Mucosa of descending colon (tissue), 3 donors: ENCODE measurements around the gene XRCC3. TPM values are rescaled to one million over a fixed set of nuclear protein-coding genes. Genes with fewer than 3 reads are reported as not detected.

Experiments
- ATAC-seq: fragments of 200-7000 bp; cut with Tn5 transposase; one replicate; pipeline ENCODE4 v1.9.1; 2020; ENCODE audit warnings: mild to moderate bottlenecking, moderate library complexity
- DNase-seq, 3 donors: peaks; one replicate each; pipeline ENCODE4 v3.0.0-alpha.2; 2020
- H3K36me3 ChIP-seq: fragments of 200-600 bp; one replicate; pipeline ENCODE4 v1.8.0; 2021; ENCODE audit warnings: low read depth, mild to moderate bottlenecking
- H3K4me1 ChIP-seq: fragments of 200-600 bp; one replicate; pipeline ENCODE4 v1.8.0; 2021; ENCODE audit warnings: low read depth, mild to moderate bottlenecking
- H3K4me3 ChIP-seq: fragments of 200-600 bp; one replicate; pipeline ENCODE4 v1.8.0; 2021; ENCODE audit warnings: mild to moderate bottlenecking
- H3K9me3 ChIP-seq: fragments of 200-600 bp; one replicate; pipeline ENCODE4 v1.8.0; 2021; ENCODE audit warnings: mild to moderate bottlenecking
- CTCF ChIP-seq: fragments of 200-600 bp; IDR thresholded peaks from one replicate; pipeline ENCODE4 v1.8.0; 2022; ENCODE audit warnings: antibody characterized with exemption, mild to moderate bottlenecking
- intact Hi-C, 2 donors: fragments of 100-400 bp; cut with DNase I in 1 of 2; cut with micrococcal nuclease in 1 of 2; formaldehyde crosslinking; loops; one replicate each; pipeline versions ENCODE4 v1.11.0 to v1.11.1; 2022; cut with DNase I, micrococcal nuclease
- total RNA-seq, 3 donors: library from RNA; stranded (reverse); fragmentation: NEBNext Ultra II Directional in 2 of 3; extraction: Animal tissue kit (Norgen Biotek cat#: 25700) in 2 of 3; gene quantifications; one replicate each; pipeline versions ENCODE4 v1.2.1 to v1.2.4, GENCODE V29; 2021 to 2023
- donor health status: DM: no; HTN: no; CAD: no; lungs with moderate emphysema.
- donor health status: DM: no; HTN: no; CAD: no.
- donor health status: DM: no; HTN: yes; CAD: no.

XRCC3 gene
- total RNA-seq, 3 donors from 2014 or later = 7.7 to 17.8 (median 11.0) TPM

GRCh38 chr14:103726474-103726873, 11.2 kb upstream of the XRCC3 start:
- peaks cover 3% of the 10 kb centered on the region for H3K36me3 ChIP-seq
- no peaks in the 10 kb centered on the region for H3K9me3 ChIP-seq
- H3K4me3 ChIP-seq = no peak overlapping the region
- no peak for DNase-seq
- TF ChIP-seq CTCF = no peak
- ATAC-seq = no peak
- intact Hi-C loops = no loop called here
- peaks cover 15% of the 10 kb centered on the region for H3K4me1 ChIP-seq

GRCh38 chr14:103725739-103726395, 10.6 kb upstream of the XRCC3 start:
- ATAC-seq = no peak
- no peak overlapping the region for H3K4me3 ChIP-seq
- H3K4me1 ChIP-seq = peaks cover 15% of the 10 kb centered on the region
- intact Hi-C loops = no loop called here
- DNase-seq = no peak
- no peak for TF ChIP-seq CTCF
- peaks cover 3% of the 10 kb centered on the region for H3K36me3 ChIP-seq
- H3K9me3 ChIP-seq = no peaks in the 10 kb centered on the region

- Histone ChIP-seq H3K4me3 (no peak overlapping the region), H3K36me3 (peaks cover 3% of the 10 kb centered on the region), H3K9me3 (no peaks in the 10 kb centered on the region), H3K4me1 (peaks cover 15% of the 10 kb centered on the region)
- TF ChIP-seq CTCF = no peak
- intact Hi-C loops = no loop called here
- DNase-seq (no peak), ATAC-seq (no peak)
These were observed 9.9 kb upstream of the XRCC3 start for GRCh38 chr14:103725001-103725682.

- Histone ChIP-seq H3K4me1 (peaks cover 15% of the 10 kb centered on the region), H3K36me3 (peaks cover 3% of the 10 kb centered on the region), H3K9me3 (no peaks in the 10 kb centered on the region), H3K4me3 (no peak overlapping the region)
- intact Hi-C loops = no loop called here
- no peak for TF ChIP-seq CTCF
- ATAC-seq (peak; percentile 10), DNase-seq (peak in 1 of 3 donors; percentile 67)
These were observed 8.9 kb upstream of the XRCC3 start for GRCh38 chr14:103724116-103724515.

- ATAC-seq (no peak), DNase-seq (no peak)
- Histone ChIP-seq H3K4me1 (peaks cover 15% of the 10 kb centered on the region), H3K9me3 (no peaks in the 10 kb centered on the region), H3K36me3 (peaks cover 3% of the 10 kb centered on the region), H3K4me3 (no peak overlapping the region)
- no peak for TF ChIP-seq CTCF
- intact Hi-C loops = no loop called here
These were observed 8.5 kb upstream of the XRCC3 start for GRCh38 chr14:103723748-103724081.
